Measurements from ENCODE around the gene HSCB. TPM values are rescaled to one million over a fixed set of nuclear protein-coding genes. Genes with fewer than 3 reads are reported as not detected.
A peak's percentile ranks its signal among the peaks of the same experiment; 100 is the strongest.

HSCB gene, protein sequence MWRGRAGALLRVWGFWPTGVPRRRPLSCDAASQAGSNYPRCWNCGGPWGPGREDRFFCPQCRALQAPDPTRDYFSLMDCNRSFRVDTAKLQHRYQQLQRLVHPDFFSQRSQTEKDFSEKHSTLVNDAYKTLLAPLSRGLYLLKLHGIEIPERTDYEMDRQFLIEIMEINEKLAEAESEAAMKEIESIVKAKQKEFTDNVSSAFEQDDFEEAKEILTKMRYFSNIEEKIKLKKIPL
- 15.6 and 20.8 TPM in 2 replicates for total RNA-seq
- 11.9 TPM for polyA plus RNA-seq (2012)

DNA sequence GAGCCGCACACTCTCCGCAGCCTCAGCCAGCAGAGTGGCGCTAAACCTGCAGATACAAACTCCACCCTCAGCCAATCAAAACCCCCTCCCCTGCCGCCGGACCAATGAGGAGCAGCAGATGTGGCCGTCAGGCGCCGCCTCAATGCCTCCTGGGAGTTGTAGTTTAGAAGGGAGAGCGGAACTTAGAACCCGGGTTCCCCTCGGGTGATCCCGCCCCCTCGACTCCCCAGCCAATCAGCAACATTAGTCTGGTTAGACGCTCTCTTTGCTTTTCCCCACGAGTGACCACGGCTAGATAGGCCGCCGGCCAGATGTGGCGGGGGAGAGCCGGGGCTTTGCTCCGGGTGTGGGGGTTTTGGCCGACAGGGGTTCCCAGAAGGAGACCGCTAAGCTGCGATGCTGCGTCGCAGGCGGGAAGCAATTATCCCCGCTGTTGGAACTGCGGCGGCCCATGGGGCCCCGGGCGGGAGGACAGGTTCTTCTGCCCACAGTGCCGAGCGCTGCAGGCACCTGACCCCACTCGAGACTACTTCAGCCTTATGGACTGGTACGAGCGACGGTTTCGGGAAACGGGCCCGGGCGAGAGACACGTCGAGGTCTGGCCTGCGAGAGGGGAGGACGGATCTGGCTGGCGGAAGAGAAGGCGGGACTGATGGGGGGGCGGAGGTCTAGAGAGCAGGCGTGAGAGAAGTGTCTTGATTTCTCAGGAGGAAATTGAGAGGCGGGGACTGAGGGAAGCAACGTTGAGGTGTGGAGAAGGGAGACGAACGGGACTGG lies at the start of gene HSCB, which contains the start of gene CHEK2:
HSCB (plus strand) TSS at position 255 of the 777 bp plus-strand sequence; CDS start at position 312, 57 bp downstream.
CHEK2 (minus strand) TSS at position 36 of the 777 bp plus-strand sequence. CDS start 7,099 bp downstream, outside the sequence.
- peak; percentile 99 for DNase-seq (ENCODE audit: low read depth)

DNA sequence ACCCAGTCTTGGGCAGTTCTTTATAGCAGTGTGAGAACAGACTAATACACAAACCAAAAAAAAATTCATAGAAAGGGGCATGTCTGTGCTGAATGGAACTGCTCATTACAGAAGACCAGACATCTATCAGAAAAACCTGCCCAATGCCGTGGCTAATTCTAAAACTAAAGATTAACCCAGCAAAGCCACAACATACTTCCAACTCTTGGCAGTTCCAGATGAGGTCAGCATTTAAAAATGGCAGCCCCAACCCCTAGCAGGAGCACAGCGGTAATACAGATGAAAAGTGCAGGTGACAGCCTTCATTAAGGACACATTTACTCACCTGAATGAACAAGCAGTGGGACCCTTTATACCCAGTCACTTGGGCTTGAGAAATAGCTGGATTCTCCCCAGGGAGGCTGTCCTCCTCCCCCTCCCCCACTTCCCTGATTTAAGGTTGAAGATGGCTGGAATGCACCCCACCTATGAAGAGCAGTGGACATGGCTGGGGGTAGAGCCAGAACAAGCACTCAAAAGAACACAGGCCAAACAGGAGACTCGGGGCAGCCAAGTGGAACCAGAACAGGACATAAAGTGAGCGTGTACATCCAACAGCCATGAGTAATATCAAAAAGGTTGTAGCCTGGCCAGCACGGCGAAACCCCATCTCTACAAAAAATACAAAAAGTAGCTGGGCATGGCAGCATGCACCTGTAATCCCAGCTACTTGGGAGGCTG lies 48.6 kb upstream of the HSCB start:
- DNase-seq (ENCODE audit: low read depth) = peak; percentile 21

DNA sequence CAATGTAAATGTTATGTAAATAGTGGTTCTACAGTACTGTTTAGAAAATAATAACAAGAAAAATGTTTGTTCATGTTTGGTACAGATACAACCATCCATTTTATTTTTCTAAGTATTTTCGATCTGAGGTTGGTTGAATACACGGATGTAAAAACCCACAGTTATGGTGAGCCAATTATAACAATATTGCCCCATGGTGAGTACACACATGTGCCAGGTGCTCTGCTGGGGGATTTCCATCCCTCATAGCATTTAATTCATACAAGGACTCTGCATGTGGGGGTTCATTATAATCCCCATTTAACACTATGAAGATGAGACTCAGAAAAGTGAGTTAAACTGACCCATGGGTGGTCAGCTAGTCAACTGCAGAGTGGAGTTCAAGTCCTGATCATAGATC lies 38.9 kb upstream of the HSCB start:
- no peak for DNase-seq (ENCODE audit: low read depth)

DNA sequence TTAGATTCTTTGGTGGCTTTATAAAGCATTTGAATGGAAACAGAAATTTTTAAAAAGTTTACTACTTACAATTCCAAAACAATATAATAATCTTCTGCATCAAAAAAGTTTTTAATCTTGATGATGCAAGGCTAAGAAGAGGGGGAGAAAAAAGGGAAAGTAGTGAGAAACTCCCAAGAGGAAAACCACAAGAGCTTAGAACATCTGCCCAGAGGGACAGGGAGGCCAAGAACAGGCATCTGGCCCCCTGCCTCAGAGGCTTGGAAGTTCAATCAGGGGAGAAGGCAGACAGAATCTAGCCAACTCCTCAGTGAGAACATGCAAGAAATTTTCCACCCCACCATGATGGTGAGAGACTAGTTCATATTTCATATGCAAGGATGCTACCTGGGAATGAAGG lies 38.4 kb upstream of the HSCB start:
- DNase-seq (ENCODE audit: low read depth) = peak; percentile 26

DNA sequence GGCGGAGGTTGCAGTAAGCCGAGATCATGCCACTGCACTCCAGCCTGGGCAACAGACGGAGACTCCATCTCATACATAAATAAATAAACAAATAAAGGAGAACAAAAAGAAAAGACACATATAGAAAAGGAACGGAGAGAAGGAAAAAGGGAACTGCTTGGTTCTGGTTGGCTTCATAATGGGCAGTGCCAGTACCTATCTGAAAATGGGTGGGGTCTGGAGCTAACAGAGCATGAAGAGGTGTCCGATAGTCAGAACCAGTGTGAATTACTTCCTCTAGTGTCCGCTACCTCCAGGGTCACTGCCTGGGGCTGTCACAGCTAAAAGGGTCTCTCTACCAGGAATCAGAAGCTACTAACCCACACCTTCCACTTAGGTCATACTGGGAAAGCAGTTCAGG lies 35.0 kb upstream of the HSCB start:
- DNase-seq (ENCODE audit: low read depth) = no peak

DNA sequence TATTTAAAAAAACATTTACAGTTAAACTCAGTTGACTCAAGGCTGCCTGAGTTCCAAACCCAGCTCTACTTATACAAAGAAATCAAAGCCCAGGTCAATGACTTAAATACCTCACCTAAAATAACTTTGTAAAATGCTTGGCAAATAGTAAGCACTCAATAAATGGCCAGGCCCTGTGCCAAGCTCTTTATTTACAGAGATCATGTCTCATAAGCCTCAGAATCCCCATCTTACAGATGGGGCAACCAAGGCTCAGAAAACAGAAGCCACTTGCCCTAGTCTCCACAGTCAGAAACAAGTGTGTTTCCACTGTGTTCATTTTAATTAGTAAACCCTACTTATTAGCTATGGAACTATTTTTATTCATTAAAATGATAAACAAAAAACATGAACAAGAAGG lies 31.7 kb upstream of the HSCB start:
- no peak for DNase-seq (ENCODE audit: low read depth)

DNA sequence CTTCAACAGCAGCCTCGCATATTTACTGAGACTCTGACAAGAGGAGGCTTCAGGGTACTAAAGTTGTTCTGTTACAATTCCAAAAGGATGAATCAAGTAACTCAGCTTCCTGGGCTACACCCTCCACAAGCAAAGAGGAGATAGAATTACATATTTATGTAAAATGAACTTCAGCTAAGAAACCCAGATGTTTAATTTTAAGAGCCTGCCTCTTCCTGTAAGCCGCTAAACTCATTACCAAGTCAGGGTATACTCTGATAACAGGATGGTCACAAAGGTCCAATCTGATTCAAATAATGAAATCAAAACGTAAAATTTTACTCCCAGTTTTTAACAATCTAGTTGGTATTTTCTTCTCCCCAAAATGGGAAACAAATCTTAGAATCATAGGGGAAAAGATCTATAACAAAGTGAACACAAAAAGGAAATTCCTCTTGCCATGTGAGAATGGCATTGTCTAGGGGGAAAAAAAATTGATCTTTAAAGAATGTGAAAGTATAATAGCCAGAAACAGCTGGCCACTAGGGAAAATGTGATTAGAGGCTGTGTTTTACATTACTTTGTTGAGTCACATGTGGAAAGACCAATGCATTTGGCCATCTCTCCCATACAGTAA lies 31.2 kb upstream of the HSCB start:
- peak; percentile 72 for DNase-seq (ENCODE audit: low read depth)

DNA sequence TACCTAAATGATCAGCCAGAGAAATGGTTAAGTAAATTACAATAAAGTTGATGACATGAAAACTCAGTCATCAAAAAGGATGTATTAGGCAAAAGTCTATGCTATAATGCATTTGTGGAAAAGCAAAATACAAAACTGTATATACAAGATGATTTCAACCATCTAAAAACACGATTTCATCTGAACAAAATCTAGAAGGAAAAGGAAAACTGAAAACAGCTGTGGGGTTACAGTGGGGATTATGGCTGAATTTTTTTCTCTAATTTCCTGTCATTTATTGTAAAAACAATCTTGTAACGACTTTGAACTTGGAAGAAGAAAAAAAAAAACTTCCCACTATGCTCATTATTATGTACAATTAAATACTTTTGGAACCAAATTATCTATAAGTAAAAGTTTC lies 30.5 kb upstream of the HSCB start:
- no peak for DNase-seq (ENCODE audit: low read depth)

DNA sequence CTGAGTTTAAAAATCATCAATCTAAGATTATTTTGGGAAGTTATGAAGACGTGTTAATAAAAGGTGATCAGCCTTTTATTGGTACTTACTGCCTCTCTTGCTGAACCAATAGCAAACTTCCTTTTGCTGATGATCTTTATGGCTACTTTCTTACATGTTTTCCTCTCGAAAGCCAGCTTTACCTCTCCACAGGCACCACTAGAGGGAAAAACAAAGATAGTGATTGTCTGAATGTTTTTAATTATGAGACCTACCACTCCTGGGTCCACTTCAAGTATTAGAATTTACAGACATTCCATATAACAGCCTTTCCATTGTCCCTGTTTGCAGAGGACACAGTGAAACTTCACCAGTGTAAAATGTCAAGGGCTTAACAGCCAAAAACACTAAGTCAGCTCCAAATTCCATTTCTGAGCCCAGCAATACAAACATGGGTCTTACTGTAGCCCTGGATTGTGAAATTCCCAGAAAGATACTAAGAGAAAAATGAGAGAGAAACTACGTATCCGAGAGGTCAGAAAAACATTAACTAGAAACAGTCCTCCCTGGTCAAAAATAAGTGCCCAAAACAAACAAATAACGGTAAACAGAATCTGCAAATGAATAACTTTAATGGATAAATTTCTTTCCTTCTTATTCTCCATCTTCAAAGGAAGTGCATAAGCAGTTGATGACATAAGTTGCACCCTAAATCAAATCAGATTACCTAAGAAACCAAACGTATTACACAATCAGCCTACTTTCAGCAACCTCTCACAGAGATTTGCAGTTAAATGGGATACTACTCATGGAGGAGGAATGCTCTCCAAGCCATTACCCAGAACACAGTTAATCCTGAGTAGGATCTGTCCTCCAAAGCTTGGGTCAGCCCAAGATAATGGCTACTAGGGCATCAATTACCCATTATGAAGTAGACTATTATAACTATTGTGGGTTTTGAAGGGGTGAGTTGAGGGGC lies 29.7 kb upstream of the HSCB start:
- DNase-seq (ENCODE audit: low read depth) = peak; percentile 76

DNA sequence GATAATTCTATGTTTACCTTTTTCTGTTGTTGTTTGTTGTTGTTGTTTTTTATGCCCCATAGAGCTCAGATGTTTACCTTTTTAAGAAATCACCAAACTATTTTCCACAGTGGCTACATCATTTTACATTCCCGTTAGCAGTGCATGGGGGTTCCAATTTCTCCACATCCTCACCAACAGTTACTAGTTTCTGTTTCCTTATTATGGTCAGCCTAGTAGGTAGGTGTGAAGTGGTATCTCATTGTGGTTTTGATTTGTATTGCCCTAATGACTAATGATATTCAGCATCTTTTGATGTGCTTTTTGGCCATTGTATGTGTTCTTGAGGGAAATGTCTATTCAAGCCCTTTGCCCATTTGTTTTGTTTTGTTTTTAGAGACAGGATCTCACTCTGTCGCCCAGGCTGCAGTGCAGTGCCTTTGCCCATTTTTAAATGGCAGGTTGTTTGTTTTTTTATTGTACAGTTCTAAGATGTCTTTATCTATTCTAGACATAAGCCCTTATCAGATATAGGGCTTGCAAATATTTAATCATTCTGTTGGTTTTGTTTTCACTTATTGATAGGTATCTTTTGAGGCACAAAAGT lies 27.7 kb upstream of the HSCB start:
- no peak for DNase-seq (ENCODE audit: low read depth)

DNA sequence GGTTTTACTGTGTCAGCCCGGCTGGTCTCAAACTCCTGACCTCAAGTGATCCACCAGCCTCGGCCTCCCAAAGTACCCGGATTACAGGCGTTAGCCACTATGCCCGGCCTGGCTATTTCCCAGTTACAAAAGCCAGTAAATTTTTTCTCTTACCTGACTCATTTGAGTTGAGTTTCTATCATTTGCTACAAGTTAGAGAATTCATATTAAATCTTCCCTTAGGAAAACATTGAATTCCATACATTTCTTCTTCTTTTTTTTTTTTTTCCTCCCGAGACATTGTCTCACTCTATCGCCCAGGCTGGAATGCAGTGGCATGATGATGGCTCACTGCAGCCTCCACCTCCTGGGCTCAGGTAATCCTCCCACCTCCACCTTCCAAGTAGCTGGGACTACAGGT lies 26.2 kb upstream of the HSCB start:
- DNase-seq (ENCODE audit: low read depth) = no peak

DNA sequence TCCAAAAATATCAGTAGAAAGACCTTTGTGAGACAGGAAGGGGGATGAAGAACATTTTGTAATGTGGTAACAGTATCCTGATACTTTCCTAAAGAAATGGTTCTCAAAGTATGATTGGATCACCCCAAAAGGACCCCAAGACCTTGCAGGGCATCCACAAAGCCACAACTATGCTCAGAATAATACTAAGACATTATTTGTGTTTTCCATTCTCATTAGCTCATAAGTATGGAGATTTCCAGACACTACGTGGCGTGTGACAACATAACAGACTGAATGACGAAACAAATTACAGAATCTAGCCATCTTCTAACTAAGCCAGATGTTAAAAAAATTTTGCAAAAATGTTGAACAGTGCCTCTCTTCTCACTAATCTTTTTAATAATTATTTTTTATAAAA lies 25.2 kb upstream of the HSCB start:
- no peak for DNase-seq (ENCODE audit: low read depth)

DNA sequence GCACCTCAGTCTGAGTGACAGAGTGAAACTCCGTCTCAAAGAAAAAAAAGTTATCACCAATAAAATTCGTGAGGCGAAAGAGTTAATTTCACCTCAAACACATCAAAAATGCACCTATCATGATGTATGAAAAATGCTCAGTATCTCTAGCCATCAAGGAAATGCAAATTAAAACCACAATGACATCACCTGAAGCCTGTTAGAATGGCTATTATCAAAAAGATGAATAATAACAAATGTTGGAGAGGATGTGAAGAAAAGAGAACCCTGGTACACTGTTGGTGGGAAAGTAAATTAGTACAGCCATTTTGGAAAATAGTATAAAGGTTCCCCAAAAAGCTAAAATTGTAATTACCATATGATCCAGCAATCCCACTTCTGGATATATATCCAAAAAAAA lies 23.8 kb upstream of the HSCB start:
- no peak for DNase-seq (ENCODE audit: low read depth)

DNA sequence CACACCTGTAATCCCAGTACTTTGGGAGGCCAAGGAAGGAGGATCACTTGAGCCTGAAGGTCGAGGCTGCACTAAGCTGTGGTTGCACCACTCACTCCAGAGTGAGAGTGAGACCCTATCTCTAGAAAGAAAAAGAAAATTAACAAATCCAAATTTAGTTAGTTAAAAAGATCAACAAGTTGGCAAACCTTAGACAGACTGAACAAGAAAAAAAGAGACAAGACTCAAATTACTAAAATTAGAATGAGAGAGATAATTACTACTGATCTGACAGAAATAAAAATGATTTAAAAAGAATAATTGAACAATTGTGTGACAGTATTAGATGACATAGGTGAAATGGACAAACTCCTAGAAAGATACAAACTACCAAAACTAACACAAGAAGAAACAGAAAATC lies 13.8 kb upstream of the HSCB start:
- DNase-seq (ENCODE audit: low read depth) = no peak

DNA sequence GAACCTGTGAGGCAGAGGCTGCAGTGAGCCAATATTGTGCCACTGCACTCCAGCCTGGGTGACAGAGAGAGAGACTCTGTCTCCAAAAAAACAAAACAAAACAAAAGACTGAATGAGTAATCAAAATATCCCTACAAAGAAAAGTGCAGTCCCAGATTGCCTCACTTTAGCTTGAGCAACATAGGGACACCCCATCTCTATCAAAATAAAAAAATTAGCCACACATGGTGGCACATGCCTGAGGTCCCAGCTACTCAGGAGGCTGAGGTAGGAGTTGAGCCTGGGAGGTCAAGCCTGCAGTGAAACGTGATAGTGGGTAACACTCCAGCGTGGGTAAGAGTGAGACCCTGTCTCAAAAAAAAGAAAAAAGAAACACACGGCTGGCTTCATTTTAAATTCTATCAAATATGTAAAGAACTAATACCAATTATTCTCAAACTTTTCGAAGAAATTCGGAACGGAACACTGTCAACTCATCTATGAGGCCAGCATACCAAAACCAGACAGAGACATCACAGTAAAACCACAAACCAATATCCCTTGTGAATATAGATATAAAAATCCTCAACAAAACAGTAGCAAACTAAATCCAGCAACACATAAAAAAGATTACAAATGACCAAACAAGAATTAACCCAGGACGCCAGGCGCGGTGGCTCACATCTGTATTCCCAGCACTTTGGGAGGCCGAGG lies 13.1 kb upstream of the HSCB start:
- no peak for DNase-seq (ENCODE audit: low read depth)

DNA sequence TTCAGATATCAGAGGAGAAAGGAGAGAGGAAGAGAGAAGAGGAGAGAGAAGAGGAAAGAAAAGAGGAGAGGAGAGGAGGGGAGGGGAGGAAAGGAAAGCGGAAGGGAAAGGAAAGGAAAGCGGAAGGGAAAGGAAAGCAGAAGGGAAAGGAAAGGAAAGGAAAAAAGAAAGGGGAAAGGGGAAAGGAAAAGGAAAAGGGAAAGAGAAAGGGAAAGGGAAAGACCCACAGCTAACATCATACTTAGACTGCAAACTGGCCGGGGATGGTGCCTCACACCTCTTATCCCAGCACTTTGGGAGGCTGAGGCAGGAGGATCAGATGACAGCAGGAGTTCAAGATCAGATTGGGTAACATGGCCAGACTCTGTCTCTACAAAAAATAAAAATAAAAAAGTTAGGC lies 11.7 kb upstream of the HSCB start:
- DNase-seq (ENCODE audit: low read depth) = no peak

DNA sequence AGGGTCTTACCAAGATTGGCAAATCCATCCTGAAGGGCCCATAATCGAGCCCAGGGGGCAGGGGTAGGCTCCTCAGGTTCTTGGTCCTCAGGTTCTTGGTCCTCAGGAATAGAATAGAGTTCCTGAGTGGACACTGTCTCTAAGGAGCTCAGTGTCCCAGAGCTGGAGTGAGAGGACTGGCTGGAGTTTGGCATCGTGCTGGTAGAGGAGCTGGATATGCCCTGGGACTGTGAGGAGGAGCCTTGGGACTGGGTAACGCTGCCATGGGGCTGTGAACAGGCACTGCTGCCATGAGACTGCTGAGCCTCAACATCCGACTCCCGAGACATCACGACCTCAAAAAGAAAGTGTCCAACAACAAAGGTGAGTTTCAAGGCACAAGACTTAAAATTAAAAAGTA lies 7.4 kb upstream of the HSCB start:
- no peak for DNase-seq (ENCODE audit: low read depth)

DNA sequence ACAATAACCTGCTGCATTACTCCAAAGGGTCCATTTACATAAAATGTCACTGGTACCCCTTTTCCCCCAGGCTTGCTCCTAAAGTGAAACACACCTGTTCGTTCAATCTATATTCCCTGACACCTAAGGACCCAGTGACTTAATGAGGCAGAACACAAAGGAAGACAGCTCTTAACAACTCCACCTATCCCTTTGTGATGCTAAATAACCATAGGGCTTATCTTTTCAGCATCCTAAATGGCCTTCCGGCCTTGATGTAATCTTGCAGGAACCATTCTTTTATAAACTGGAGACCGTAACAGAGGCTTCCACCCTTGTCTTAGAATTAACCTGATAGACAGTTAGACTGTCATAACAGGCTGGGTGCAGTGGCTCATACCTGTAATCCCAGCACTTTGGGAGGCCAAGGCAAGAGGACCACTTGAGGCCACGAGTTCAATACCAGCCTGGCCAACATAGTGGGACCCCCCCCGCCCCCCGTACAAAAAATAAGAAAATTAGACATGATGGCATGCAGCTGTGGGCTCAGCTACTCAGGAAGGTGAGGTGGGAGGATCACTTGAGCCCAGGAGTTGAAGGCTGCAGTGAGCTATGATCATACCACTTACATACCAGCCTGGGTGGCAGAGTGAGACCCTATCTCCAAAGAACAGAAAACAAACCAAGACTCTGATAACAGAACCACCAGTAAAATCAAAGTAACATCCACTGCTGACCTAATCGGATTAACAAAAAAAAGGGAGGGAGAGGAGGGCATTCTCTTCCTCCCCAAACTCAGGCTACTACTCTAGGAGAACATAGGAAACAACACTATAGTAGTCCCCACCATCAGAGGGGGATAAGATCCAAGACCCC lies 5.3 kb upstream of the HSCB start:
- no peak for DNase-seq (ENCODE audit: low read depth)

DNA sequence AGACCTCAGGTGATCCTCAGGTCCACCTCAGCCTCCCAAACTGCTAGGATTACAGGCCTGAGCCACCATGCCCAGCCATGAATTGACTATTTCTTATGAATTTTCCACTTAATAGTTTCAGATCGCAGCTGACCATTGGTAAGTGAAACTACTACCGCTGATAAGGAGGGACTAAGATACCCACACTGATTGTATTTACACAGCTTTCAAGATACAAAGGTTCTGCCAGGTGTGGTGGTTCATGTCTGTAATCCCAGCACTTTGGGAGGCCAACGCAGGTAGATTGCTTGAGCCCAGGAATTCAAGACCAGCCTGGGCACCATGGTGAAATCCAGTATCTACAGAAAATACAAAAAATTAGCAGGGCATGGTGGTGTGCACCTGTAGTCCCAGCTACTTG lies 4.1 kb upstream of the HSCB start:
- DNase-seq (ENCODE audit: low read depth) = no peak
